Bone marrow (tissue), 2 donors: ENCODE measurements around the gene SLIT3.

Experiments used
- DNase-seq, 2 donors: peaks; one replicate each; lab custom pipeline; 2025; lab: John Stamatoyannopoulos, UW

The SLIT3 gene

DNA sequence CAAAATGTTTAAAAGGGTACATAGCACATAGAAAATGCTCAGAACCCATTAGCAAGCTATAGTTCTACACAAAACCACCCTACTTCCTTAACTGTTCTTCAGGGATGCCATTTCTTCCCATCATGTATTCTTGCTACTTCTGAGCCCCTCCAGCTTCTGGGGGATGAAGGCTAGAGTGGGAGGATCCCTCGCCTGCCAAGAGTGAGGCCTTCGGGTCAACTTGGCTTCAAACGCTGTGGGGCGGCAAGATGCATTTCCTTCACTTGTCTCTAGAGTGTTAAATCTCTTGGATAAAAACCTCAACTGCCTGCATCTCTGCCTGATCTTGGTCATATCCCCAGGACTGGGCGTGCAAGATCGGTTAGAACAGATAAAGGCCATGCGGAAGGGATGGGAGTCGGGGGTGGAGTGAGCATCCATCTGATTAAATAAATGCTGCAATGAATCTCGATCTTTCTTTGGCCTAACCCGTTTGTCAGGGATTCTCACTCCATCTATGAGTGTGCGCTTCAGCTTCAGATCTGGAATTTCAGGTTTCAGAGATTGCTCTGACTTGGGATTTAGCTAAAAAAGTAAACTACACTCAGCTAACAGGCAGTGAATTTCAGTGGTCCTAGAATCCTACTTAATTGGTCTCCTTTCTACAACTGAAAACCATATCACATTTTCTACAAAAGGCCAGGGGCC, 603.8 kb downstream of the SLIT3 start:
- DNase-seq, result no peak

DNA sequence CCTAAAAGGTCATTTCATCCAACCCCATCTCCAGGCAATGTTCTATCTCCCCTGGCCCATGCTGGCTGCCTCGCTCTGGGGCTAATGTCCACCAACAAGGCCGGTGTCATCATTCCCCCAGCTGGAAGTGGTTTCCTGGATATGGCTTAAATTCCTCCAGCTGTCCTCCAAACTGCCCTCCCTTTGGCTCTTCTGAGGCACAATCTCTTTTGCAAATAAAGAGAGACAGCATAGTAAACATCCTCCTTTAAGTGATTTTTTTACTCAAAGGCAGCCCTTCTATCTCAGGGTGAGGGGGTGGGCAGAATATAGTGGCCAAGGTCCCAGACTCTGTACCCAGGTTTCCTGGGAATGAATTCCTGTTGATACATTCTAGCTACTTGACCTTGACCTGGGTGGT, 604.3 kb downstream of the SLIT3 start:
- no peak for DNase-seq

DNA sequence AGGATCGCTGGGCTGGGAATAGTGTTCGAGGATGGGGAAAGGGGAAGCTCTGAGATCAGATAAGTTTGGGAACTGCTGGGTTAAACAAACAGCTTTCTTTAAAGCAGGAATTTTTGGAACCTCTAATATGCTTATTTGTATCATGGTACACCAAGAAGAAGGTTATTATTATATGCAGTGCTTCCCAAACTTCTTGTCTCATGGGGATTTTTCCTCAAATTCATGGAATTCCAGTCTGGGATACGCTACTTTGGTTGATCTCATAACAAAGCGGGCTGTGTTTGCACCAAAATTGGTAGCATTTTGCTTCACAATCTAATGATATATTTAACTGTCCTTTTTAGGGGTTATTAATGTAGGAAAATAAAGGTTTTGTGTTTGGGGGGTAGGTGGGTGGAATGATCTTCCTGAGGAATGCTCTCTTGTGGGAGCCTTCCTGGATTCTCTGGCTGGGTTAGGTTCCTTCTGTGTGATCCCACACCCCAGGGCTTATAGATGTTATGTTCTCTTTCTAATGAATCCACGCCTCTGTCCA, 605.6 kb downstream of the SLIT3 start:
- DNase-seq, result no peak

DNA sequence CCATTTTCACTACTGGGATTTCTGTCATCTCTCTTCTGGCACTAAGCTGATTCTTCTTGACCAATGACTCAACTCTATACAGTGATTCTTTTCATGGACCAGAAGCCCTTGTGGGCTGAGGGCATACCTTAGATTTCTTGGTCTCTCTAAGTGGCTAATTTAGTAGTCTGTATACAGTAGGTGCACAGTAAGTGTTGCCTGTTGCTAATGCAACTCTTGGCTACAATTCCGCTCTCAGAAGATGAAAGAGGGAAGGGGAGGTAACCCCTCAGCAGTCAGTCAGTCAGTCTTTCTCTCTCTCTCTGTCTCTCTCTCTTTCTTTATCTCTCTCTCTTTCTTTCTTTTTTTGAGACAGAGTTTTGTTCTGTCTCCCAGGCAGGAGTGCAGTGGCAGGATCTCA, 606.6 kb downstream of the SLIT3 start:
- no peak for DNase-seq

DNA sequence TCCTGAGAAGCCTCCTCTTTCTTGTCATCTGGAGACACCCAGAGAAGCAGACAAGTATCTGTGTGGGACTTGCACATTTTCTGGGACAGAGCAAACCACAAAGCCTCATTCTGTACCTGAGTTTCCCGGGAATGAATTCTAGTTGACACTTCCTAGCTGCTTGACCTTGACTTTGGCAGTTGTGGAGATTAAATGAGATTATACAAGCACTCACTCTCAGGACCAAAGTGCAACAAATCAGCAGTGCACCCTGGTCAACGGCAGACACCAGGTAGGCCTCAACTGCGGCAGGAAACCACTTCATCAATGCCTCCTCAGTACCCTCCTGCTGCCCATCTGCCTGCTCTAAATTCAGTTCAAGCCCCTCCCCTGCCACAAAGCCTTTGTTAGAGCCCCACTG, 607.1 kb downstream of the SLIT3 start:
- no peak for DNase-seq

DNA sequence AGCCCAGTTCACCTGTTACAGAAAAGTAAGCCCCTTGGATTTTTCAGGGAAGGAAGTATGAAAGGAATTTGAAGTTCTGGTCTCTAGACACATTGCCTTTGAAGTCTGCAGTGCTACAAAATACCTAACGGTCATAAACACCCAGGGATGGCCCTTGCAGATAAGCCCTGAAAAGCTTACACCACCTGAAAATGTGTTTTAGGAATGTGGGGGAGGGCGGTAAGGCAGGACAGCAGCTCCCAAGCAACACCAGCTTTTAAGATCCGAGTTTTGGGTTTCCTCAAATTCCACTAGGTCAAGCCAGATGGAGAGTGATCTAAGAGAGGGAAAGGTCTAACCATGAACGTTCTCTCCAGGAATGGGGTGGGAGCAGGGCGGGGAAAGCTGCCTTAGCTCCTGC, 607.6 kb downstream of the SLIT3 start:
- DNase-seq, result no peak

DNA sequence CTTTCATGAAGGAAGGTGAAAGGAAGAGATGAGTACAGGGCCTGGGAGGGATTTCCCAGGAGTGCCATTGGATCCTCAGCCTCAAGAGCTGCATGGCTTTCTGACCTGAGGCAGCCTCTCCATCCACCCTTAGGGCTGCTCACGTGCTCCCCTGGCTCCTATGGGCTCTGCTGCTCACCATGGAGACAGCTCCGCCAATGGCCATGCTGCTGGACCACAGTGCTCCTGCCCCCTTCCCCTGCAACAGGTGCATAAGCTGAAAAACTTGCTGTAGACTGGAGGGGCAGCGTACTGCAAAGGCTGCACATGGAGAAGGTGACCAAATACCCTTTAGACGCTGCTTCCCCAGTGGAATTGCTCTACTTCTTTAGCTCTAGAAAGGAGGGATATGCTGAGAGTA, 609.0 kb downstream of the SLIT3 start:
- DNase-seq, result no peak

DNA sequence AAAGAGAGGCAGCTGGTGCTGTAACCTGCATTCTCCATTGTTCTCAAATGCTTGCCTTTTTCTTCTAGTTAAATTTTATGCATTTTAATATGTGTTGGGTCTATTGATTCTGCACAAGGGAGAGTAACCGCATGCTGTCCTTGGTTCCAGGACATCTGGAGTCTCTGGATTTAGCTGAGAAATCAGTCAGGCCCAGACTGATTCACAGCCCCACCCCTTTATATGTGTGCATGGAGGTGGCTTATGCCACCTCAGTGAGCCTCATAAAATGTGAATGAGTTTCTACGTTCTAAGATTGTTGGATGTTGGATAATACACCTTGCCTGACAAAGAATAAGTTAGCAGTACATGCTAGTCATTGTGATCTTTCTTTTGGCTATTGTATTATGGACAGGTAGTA, 611.7 kb downstream of the SLIT3 start:
- no peak for DNase-seq

DNA sequence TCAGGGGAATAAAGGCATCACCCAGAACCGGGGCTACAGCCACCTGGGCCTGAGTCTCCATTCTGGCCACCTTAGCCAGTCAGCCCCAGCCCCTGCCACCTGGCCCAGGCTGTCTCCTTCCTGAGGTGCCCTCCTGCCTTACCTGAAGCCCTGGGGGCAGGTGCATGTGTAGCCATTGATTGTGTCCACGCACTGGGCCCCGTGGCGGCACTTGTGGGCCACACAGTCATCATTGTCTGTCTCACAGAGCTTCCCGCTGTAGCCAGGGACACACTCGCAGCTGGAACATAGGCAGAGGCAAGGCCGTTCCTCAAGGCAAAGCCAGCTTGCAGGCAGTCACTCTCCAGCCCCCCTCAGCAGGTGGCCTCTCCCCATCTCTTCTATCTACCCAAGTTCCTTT, 614.1 kb downstream of the SLIT3 start:
- no peak for DNase-seq

DNA sequence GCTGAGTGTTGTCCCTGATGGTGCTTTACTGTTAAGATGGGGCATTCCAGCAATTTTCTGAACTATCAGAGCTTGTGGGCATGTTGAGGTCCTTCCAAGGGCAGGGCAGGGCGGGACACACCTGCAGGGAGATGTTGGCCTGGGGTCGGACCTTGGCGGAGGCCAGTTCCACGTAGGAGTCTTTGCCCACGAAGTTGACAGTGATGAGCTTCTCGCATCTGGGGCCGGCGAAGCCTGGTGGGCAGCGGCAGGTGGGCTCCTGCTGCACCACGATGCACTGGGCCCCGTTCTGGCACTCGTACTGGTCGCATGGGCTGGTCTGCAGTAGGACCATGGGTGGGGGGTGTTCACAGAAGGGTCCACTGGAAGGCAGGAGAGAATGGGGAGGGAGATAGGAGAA, 615.4 kb downstream of the SLIT3 start:
- DNase-seq, result no peak

DNA sequence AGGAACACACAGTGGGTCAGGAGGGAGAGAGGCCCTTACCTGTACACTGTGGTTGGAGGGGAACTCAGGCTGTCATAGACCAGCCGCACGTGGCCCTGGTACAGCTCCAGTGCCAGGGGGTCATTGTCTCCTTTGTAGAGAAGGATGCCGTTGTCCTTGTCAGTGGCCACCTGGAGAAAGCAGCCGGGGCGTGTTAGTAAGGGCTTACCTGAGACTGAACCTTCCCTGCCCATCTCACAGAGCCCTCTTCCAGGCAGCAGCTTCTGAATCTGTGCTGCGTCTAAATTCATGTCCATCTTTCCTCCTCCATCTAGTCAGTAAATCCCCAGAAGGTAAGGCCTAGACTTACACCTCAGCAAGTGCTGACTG, 617.0 kb downstream of the SLIT3 start:
- DNase-seq, result no peak

DNA sequence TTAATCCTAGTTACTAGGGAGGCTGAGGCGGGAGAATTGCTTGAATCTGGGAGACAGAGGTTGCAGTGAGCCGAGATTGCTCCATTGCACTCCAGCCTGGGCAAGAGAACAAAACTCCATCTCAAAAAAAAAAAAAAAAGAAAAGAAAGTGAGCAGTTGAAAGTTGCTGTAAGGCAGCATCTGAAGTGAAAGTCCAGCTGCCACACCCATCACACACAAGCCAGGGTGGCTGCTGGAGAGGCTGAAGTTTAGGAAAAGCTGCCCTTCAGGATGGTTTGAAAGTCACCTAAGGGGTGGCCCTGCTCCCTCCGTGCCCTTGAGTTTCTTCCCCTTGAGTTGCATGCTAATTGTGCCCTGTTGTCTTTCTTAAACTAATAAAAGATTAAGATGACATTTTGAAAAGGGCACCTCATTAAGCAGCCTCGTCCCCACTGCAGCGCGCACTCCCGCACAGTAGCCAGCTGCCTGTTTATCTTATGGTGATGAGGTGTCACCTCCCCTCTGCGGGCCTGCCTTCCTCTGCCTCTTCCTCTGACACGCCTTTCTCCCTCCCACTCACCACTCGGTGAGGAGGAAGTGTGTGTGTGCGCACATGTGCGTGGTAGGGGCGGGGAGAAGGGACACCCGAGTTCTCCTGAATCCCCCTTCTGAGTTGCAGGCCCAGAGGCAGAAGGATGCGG, 617.6 kb downstream of the SLIT3 start:
- no peak for DNase-seq

DNA sequence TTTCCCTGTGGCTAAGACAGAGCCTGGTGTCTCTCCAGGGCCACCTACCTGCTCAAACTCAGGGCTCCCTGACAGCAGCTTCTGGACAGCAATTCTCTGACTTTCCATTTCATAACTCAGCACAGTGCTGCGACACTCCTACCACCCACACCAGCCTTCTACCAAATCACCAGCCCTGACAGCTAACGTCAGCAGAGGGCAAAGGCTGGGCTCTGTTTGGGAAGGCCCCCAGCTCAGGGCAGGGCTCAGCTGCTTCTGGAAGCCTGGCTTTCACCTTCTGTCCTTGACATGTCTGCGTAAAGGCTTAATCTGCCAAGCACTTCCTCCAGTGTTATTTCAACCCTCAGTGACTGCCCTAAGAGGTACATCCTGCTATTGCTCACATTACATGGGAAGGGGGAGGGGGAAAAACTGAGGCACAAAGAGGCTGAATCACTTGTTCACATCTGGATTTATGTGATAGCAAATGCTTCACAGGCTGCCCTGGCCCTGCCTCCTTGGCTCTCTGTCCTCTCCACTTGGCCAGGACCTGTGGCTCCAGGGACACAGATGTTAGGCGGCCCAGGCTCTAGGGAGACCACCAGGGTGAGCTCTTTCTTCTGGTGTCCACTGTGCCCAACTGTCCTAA, 619.3 kb downstream of the SLIT3 start:
- no peak for DNase-seq

DNA sequence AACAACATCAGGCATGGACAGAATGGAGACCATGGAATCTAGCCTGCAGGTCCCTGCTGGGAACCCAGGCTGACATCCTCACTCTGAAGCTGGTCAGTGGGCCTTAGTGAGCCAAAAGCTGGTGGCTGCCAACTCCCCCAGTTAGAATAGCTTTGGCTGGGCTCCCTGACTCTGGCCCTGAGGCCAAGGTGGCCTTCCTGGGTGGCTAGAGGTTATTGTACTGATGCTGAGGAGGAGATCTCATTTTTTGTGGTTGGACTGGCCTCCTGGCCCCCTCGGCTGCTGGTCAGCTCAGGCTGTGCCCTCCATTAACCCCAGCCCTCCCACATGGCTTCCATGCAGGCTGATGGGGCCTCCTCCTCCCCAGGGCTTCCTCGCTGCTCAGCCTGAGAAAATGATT, 620.5 kb downstream of the SLIT3 start:
- no peak for DNase-seq

DNA sequence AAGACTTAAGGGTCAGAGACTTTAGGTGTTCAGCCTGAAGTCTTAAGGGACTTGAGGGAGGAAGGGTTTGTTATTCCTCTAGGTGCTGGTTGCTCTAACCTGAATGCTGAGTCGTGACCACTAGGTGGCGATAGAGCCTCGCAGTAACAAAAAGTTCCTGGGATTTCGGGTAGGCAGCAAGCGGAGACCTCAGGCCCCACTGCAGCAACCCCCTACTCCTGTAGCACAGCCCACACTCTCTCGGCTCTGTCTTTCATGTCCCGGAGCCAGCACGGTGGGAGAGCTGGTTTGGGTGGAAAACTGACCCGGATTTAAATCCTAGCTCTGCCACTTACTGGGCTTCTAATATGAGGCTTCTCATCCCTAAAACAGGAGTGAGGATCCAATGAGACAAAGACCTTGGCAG, 621.4 kb downstream of the SLIT3 start:
- DNase-seq, result peak in 1 of 2 donors; percentile 23

DNA sequence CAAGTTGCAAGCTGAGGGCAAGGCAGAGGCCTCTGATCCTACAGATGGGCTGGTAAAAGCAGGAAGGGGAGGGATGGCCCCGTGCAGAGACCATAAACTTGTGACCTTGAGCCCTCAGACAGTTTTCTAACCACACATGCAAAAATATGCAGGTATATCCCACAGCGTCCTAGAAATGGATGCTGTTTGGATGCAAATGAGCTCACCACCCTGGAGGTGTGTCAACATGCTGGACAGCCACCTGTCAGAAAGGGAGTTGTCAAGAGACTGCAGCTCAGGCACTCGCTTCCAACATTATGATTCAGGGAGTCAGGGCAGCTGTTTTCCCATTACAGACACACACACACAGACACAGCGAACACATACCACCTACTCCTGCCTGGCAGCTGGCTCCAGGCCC, 624.4 kb downstream of the SLIT3 start:
- DNase-seq, result no peak

DNA sequence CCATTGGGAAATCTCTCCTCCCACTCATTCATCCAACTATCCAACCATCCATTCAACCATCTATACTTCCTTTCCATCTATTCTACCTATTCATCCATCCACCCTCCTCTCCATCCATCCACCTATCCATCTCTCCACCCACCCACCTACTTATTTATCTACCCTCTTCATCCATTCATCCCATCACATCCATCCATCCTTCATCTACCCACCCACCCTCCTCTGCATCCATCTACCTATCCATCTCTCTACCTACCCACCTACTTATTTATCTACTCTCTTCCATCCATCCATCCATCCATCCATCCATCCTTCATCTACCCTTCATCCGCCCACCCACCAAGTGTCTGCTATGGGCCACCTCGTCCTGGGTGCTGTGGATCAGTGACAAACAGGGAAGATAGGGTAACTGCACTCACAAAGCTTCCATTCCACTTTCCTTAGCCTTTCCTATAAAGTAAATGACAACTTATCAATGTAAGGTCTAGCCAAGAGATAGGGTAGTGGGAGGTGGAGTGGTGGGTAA, 625.0 kb downstream of the SLIT3 start:
- no peak for DNase-seq

DNA sequence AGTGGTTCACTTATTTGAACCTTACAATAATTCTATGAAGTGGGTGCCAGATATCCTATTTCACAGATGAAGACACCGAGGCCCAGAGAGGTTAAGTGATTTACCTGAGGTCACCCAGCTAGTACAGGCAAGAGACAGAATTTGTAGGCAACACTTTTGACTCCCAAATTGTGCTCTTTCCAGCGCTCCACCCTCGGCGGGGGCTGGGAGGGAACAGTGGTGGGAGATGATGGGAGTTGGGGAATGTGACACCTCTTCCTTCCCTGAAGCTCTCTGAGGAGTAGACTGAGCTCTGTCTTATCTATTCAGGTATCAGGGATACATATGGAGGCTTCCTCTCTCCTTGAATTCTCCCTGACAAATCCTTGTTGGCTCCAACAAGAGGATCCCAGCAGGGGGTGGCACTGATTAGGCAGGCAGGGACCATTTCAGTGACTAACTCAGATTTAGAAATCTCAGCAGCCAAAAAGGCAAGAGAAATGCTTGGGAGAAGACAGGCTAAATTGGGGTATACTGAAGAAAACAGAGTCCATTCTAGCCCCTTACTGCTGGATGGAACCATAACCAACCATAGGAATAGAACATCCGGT, 626.0 kb downstream of the SLIT3 start:
- DNase-seq, result no peak

DNA sequence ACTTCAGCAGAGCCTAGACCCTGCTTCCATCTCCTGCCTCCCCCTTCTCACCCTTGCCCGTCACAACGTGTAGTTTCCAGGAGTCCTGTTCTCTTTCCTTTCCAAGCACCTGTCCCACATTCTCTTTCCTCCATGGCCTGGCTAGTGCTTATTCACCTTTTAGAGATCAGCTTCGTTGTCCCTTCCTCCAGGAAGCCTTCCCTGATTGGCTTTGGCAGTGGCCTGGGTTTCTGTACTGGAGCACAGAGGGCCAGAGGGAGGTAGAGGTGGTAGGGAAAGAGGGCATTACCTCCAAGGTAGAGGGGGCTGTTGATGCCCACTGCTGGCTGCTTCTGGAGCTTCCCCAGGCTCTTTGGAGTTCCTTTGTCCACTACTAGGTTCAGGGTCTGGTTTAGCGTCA, 628.1 kb downstream of the SLIT3 start:
- DNase-seq, result no peak

DNA sequence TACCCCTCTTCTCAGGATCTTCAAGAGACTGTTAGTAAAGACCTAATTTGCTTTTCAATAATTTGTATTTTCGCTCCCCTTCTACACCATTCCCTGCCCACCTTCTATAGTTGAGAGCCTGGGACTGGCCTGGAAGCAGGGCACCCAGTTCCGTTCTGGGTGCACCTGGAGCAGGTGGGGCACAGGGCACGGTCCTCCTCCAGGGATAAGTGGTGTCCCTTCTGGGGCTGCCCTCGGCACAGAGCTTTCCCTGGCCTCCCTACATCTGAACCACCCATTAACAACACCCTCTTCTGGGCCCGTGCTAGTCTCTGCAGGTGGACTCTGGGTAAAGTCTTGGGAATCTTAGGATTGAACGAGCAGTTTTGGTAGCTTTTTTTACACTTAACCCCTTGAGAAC, 628.9 kb downstream of the SLIT3 start:
- no peak for DNase-seq

DNA sequence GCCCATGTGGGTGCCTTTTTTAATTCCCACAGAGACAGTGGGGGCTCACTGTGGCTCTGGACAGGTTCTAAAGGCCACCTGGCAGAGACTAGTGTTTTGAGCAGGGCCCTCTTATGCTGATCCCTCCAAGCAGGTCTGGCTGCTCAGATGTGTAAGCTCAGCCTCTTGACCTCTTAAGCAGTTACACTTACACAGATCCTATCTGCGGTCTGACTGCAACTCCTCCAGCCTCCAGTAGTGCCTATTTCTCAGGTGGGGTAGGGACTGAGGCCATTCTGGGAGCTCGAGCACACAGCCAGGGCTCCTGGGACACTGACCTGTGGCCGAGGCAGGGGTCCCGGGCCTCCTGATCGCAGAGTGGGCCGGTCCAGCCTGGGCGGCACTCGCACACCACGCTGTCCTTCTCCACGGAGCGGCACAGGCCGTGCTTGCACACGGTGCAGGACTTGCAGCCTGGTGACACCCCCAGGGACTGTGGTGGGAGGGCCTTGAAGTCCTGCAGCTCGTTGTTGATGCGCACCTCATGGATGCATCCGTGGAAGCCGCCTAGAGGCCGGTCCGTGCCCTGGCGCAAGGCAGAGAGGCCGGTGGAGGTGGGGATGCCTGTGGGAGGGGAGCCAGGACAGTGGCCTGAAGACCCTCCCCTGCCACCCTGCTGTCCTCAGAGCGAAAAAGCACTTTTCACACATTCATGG, 629.9 kb downstream of the SLIT3 start:
- no peak for DNase-seq
